SH-SY5Y (cell line): ENCODE results near the gene PKD2L1.

Experiments used
- GATA2 ChIP-seq: IDR thresholded peaks from 2 replicates; pipeline ENCODE4 v1.6.1; 2011; ENCODE audit warnings: mild to moderate bottlenecking, low read depth, low read length
- GATA3 ChIP-seq: IDR thresholded peaks from 2 replicates; pipeline ENCODE4 v1.6.1; 2011; ENCODE audit warnings: low read depth, mild to moderate bottlenecking, low read length, moderate library complexity

PKD2L1 gene

DNA sequence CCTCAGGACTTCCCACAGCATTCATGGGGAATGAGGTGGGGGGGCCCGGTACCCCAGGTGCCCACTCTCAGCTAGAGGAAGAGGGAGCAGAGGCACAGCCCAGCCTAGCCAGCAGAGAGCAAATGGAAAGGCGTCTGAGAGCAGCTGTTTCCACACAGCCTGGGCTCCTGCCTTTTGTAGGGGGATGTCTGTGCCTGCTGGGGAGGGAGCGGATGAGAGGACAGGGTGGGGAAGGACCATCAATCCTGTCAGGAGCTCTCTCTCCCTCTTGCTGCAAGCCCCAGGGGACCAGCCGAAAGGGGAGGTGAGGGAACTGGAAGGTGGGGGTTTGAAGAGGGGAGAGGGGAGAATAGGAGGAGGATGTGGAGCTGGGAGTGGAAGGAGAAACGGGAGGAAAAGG, at the start of gene PKD2L1:
PKD2L1 (minus strand) TSS at position 150 of the 400 bp plus-strand sequence; CDS start at position 25, 125 bp downstream.
- no peak for TF ChIP-seq GATA3
- no peak for TF ChIP-seq GATA2

DNA sequence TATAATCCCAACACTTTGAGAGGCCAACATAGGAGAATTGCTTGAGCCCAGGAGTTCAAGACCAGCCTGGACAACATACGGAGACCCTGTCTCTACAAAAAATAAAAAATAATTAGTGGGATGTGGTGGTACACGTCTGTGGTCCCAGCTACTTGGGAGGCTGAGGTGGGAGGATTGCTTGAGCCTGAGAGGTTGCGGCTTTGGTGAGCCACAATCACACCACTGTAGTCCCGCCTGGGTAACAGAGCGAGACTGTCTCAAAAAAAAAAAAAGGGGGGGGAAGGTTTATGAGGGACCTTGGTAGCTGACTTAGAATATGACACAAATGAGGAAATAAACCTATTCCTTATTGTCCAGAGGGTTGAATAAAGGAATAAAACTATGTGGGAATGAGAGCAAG, 47.8 kb upstream of the PKD2L1 start:
- no peak for TF ChIP-seq GATA3
- TF ChIP-seq GATA2: no peak

DNA sequence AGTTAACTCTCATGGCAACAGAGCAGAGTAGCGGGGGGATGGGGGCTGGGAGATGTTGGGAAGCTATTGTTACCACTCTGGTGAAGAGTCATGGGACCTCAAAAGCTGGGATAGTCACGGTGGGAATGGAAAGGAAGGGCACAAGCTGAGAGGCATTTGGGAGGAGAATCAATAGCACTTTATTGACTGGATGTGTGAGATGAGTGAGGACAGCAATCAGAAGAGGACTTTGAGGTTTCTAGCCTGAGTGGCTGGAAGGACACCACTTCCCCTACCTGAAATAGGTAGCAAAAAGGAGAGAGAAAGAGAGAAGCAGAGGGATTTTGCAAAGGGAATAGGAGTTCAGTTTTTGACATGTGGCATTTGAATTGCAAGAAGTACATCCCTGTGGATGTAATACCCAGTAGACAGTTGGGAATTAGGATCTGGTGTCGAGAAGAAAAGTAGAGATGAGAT, 44.2 kb upstream of the PKD2L1 start:
- TF ChIP-seq GATA2 (no peak), GATA3 (no peak)

DNA sequence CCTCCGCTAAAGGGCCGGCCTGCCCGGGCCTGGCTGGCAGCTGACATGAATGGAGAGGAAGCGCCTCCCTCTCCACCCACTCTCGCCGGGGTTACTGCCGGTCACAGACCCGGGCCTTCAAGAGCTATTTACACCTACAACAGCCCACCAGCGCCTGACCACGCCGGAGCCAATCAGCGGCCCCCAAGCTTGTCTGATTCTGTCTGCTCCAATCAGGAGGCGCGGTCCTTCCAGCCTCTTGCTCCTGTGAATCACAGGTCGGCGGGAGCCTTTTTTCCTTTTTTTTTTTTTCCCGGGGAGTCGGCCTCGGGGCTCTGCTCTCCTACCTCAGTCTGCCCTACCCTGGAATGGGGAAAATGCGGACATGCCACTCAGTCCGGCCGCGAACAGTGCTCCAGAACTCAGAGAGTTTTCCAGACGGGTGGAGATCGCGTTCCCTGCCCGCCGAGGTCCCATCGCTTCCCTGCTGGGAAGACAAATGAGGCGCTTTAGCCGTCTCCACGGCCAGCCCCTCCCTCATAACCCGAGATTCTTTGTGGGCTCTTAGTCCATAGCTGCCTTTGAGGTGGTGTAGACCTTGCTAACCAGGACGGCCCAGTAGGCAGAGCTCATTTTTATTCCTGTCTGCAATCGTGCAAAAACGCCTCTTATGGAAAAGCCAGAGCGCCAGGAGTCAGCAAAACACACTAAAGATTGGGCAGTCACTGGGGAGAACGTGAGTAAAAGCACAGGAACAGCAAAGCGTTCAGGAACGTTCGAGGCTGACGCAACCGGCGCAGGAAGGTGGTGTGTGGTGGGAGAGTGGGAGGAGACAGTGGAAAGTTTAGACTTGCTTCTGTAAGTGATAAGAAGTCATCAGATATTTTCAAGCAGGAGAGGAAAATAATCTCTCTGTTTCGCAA, 43.5 kb upstream of the PKD2L1 start:
- peak; percentile 50; the same call in 1 of the 2 replicates for TF ChIP-seq GATA2
- TF ChIP-seq GATA3: no peak

DNA sequence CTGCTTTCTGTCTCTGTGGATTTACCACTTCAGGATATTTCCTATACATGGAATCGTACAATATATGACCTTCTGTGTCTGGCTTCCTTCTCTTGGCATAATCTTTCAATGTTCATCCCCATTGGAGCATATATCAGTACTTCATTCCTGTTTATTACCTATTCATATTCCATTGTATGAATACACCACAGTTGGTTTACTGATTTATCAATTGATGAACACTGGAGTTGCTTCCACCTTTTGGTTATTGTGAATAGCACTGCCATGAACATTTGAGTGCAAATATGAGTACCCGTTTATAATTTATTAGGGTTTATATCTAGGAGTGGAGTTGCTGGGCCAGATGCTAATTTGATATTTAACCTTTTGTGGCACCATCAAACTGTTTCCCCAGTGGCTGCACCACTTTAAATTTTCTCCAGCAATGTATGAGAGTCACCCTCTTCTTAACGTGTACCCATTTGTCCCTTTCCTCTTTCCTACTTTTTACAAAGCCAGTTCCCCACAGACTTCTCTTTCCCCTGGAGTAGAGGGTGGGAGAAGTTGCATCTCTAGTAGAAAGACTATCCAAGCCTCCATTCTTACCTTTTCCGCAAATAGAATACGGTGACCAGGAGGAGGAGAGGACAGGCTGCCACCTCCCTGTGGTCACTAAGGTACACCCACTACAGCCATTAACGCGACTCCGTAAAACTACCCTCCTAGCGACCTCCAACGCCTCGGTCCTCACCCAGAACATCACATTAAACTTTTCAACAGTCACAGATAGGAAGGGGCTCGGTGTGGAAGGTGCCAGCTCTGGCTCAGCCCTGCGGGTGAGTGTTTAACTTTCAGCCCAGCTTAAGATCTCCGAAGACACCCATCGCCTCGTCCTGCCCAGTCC, 42.6 kb upstream of the PKD2L1 start:
- TF ChIP-seq GATA3 (no peak), GATA2 (no peak)

DNA sequence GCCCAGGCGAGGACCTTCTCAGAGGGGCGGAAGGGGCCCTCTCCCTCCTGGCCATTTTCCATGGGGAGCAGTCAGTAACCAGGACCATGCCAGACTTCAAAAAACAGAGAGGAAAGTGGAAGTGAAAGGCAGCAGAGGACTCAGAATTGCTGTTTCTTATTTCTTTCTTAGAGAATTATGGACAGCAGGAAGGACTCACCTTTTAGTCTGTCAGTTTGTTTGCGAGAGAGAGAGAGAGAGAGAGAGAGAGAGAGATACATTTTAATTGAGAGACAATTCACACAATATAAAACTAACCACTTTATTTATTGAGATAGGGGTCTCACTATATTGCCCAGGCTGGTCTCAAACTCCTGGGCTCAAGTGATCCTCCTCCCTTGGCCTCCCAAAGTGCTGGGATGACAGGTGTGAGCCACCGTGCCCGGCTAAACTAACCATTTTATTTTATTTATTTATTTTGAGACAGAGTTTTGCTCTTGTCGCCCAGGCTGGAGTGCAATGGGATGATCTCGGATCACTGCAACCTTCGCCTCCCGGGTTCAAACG, 41.5 kb upstream of the PKD2L1 start:
- no peak for TF ChIP-seq GATA3
- TF ChIP-seq GATA2: no peak

DNA sequence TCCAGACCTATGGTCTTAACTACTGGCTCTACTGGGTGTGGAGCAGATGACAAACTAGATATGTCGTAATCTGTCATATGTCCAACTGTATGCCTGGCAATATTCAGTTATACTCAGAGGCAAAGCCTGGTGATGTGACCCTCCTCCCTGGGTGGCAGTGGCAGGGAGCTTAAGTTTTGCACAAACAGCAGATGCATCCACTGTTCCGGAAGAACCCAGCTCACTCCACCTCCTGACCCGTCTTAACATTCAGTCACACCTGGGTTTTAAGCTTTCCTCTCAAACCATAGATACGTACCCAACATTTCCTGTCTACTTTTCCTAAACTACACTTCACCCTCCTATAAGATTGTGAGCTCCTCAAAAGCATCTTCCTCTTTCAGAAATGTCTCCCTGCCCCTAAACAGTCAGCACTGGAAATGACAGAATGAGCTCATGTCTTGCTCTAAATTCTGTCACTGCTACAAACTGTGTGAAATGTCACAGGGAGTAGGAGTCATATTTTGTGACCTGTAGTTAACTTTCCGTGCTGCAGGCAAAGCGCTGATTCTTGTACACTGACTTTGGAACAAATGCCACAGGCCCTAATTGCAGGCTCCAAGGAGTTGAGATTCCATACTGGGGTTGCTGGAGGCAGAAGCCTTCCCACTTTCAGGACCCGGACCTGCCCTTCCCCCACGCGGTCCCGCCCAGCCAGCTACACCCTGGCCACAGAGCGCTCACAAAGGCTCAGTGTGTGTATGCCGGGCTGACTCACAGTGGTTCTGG, 40.9 kb upstream of the PKD2L1 start:
- TF ChIP-seq GATA2 (peak; percentile 64), GATA3 (no peak; the same call in 1 of the 2 replicates)

DNA sequence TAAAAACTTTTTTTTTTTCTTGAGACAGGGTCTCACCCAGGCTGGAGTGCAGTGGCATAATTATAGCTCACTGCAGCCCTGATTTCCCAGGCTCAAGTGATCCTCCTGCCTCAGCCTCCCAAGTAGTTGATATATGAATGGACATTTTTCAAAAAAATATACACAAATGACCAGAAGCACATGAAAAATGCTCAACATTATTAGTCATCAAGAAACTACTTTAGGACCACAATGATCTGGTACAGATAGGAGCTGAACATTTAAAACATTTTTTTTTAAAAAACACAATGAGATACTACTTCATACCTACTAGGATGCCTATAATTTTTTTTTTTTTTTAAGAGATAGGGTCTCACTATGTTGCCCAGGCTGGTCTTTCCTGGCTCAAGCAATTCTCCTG, 38.7 kb upstream of the PKD2L1 start:
- TF ChIP-seq GATA3: no peak

DNA sequence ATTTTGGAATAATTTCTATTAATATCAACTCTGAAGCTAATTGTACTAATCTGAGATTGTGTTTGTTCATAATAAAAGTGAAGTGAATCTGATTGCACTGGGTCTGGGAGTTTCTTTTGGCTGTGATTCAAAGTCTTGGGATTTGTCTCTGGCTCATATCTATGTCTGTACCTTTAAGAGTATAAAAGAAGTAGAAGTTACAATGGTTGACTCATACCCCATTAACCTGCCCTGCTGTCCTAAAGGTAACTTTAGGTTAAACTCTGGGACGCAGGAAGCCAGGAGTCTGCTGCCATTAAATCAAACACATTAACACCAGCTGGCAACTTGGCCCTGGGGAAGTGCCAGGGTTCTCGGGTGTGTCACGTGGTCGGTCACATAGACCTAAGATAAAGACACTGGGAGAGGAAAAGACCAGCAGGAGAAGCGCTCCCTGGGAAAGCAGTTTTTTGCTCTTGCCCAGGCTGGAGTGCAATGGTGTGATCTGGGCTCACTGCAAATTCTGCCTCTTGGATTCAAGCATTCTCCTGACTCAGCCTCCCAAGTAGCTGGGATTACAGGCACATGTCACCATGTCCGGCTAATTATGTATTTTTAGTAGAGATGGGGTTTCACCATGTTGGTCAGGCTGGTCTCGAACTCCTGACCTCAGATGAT, 34.8 kb upstream of the PKD2L1 start:
- TF ChIP-seq GATA2: no peak
- no peak for TF ChIP-seq GATA3

DNA sequence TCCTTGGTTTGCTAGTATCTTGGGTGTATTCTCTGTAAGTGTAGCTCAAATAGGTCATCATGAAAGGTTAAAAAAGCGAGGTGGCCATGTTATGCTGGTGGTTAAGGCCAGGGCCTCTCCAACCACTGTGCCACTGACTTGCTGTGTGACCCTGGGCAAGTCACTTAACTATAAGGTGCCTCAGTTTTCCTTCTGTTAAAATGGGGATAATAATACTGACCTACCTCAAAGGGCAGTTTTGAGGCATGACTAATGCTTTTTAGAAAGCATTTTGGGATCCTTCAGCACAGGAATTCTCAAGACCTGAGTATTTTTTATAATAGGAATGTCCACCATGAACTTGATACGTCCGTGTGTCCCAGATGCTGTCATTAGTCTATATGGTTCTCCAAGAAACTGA, 34.1 kb upstream of the PKD2L1 start:
- TF ChIP-seq GATA2 (no peak), GATA3 (no peak)

DNA sequence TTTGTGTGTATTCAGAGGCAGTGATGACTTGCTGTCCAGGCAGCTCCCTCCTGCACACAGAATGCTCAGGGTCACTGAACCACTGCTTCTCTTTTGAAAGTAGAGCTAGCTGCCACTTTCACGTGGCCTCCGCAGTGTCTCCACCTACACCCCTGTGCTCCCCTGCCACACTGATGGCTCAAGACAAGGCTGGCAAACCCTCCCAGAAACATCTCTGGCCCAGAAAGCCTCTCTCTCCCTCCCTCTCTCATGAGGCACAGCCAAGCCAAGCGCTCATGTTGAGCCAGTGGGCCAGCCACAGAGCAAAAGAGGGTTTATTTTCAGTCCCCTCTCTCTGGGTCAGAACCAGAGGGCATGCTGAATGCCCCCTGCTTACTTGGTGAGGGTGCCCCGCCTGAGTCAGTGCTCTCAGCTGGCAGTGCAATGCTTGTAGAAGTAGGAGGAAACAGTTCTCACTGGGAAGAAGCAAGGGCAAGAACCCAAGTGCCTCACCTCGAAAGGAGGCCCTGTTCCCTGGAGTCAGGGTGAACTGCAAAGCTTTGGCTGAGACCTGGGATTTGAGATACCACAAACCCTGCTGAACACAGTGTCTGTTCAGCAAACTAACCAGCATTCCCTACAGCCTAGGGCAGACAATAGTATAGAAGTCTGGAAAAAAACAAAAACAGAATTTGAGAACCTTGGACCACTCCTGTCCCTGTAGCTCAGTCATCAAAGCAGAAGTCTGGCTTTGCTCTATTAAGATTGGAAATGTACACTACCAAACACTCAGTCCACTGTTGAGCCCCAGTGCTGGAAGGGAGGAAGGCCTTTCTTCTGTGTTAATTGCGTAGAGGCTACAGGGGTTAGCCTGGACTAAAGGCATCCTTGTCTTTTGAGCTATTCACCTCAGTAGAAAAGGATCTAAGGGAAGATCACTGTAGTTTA, 32.8 kb upstream of the PKD2L1 start:
- no peak for TF ChIP-seq GATA3
- no peak for TF ChIP-seq GATA2

DNA sequence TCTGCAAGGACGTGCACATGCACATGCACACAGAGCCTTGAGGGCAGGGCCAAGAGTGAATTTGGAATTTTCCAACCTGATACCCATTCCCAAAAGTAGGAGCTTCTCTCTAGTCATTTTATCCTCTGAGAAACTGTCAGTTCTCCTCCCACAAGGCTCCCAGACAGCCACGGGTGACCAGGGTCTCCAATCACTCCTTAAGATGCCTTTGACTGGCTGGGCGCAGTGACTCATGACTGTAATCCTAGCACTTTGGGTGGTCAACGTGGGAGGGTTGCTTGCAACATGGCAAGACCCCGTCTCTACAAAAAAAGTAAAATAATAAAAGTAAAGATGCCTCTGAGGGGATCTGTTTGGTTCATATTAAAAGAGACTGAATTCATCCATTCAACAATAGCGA, 30.2 kb upstream of the PKD2L1 start:
- TF ChIP-seq GATA3 (no peak), GATA2 (no peak)
